Measurements from ENCODE around the gene DNTTIP2. TPM values are rescaled to one million over a fixed set of nuclear protein-coding genes. Genes with fewer than 3 reads are reported as not detected.
A peak's percentile ranks its signal among the peaks of the same experiment; 100 is the strongest.

DNTTIP2 gene
- total RNA-seq, 1 donor from 2014 or later, result 55.3 TPM

DNA sequence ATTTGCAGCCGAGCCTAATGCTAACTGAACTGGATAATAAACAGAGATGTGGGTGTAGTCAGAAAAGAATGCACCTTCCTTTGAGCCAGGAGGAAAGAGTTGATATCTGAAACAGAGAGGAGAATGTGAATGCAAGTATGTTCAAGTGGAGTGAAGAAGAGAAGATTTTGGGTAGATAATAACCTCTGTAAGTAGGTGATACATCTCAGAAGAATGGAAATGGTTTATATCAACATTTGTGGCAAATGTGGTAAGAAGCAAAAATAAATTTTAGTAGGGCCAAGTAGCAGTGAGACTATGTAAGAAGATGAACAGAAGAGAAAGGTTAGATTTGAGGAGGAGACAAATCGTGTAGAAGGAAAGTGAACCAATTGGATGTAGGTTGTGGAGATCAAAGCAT is 1.7 kb upstream of the DNTTIP2 start:
- FAIRE-seq (no peak), DNase-seq (ENCODE audit: low read depth) (peak; percentile 55)
- no peaks in the 10 kb centered on the region for H3K27me3 ChIP-seq (ENCODE audit: insufficient read depth, low read length)
- H3K79me2 ChIP-seq (ENCODE audit: insufficient read depth, low read length), result peaks cover 33% of the 10 kb centered on the region
- no peak overlapping the region for H3K4me3 ChIP-seq (ENCODE audit: insufficient read depth, low read depth, low read length)
- H3K27ac ChIP-seq (ENCODE audit: low read depth, low read length), result no peak overlapping the region
- Mint-ChIP-seq H3K9me3 (ENCODE audit: unreplicated experiment) (no peaks in the 10 kb centered on the region), H3K27ac (ENCODE audit: unreplicated experiment) (no peak overlapping the region), H3K36me3 (ENCODE audit: low read depth, unreplicated experiment) (peaks cover 2% of the 10 kb centered on the region), H3K4me3 (ENCODE audit: unreplicated experiment) (peak overlapping the region; percentile 34), H3K4me1 (ENCODE audit: low read depth, unreplicated experiment) (peaks cover 3% of the 10 kb centered on the region), H3K27me3 (ENCODE audit: low read depth, unreplicated experiment) (no peaks in the 10 kb centered on the region)
- H2AFZ ChIP-seq (ENCODE audit: low read depth, low read length), result no peak overlapping the region
- peaks cover 21% of the 10 kb centered on the region for H3K36me3 ChIP-seq (ENCODE audit: insufficient read depth, low read length)
- H4K20me1 ChIP-seq (ENCODE audit: insufficient read depth, low read length), result peaks cover 16% of the 10 kb centered on the region
- no peak overlapping the region for H3K9ac ChIP-seq (ENCODE audit: low read length)
- no peak overlapping the region for H3K4me2 ChIP-seq (ENCODE audit: low read length)
- no peak for TF ChIP-seq EZH2 (IDR thresholded peaks at IDR 0.05; ENCODE audit: insufficient read depth, low read length)
- TF ChIP-seq, protein P1, sequence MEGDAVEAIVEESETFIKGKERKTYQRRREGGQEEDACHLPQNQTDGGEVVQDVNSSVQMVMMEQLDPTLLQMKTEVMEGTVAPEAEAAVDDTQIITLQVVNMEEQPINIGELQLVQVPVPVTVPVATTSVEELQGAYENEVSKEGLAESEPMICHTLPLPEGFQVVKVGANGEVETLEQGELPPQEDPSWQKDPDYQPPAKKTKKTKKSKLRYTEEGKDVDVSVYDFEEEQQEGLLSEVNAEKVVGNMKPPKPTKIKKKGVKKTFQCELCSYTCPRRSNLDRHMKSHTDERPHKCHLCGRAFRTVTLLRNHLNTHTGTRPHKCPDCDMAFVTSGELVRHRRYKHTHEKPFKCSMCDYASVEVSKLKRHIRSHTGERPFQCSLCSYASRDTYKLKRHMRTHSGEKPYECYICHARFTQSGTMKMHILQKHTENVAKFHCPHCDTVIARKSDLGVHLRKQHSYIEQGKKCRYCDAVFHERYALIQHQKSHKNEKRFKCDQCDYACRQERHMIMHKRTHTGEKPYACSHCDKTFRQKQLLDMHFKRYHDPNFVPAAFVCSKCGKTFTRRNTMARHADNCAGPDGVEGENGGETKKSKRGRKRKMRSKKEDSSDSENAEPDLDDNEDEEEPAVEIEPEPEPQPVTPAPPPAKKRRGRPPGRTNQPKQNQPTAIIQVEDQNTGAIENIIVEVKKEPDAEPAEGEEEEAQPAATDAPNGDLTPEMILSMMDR (IDR thresholded peaks at IDR 0.05; ENCODE audit: insufficient read depth, low read depth, low read length), result no peak
- no peaks in the 10 kb centered on the region for H3K9me3 ChIP-seq (ENCODE audit: insufficient read depth, low read depth, low read length)
- peaks cover 8% of the 10 kb centered on the region for H3K4me1 ChIP-seq (ENCODE audit: insufficient read depth, low read length)

DNA sequence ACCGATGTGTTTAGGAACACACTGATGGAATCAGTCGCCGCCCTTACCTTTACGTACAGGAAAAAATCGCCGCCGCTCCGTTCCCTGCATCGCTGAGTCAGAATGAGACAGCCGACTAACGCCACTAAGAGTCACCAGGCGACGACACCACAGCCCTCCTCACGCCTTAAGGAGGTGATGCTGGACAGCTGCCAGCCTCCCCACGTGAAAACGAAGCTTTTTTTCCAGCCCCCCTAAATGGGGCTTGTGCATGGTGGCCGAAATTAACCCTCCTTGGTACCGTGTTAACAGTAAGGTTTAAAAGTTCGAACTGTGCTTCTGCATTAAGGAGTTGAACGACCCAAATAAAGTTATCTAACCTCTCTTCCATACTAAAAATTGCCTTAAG is 511 bp downstream of the DNTTIP2 start:
- H4K20me1 ChIP-seq (ENCODE audit: insufficient read depth, low read length), result peaks cover 37% of the 10 kb centered on the region
- TF ChIP-seq EZH2 (IDR thresholded peaks at IDR 0.05; ENCODE audit: insufficient read depth, low read length), result no peak
- TF ChIP-seq, protein P1 (IDR thresholded peaks at IDR 0.05; ENCODE audit: insufficient read depth, low read depth, low read length), result no peak
- H3K27ac ChIP-seq (ENCODE audit: low read depth, low read length), result peak overlapping the region; percentile 92
- peaks cover 3% of the 10 kb centered on the region for H3K4me1 Mint-ChIP-seq (ENCODE audit: low read depth, unreplicated experiment)
- peaks cover 44% of the 10 kb centered on the region for H3K79me2 ChIP-seq (ENCODE audit: insufficient read depth, low read length)
- DNase-seq (ENCODE audit: low read depth), result peak; percentile 18
- H2AFZ ChIP-seq (ENCODE audit: low read depth, low read length), result peak overlapping the region; percentile 89
- H3K4me3 Mint-ChIP-seq (ENCODE audit: unreplicated experiment), result peak overlapping the region; percentile 97
- no peaks in the 10 kb centered on the region for H3K9me3 ChIP-seq (ENCODE audit: insufficient read depth, low read depth, low read length)
- peak overlapping the region; percentile 99 for H3K4me3 ChIP-seq (ENCODE audit: insufficient read depth, low read depth, low read length)
- H3K36me3 Mint-ChIP-seq (ENCODE audit: low read depth, unreplicated experiment), result peaks cover 2% of the 10 kb centered on the region
- peak overlapping the region; percentile 99 for H3K4me2 ChIP-seq (ENCODE audit: low read length)
- H3K9ac ChIP-seq (ENCODE audit: low read length), result peak overlapping the region; percentile 99
- no peaks in the 10 kb centered on the region for H3K27me3 ChIP-seq (ENCODE audit: insufficient read depth, low read length)
- no peaks in the 10 kb centered on the region for H3K9me3 Mint-ChIP-seq (ENCODE audit: unreplicated experiment)
- peak overlapping the region; percentile 97 for H3K27ac Mint-ChIP-seq (ENCODE audit: unreplicated experiment)
- peaks cover 39% of the 10 kb centered on the region for H3K36me3 ChIP-seq (ENCODE audit: insufficient read depth, low read length)
- H3K4me1 ChIP-seq (ENCODE audit: insufficient read depth, low read length), result peaks cover 8% of the 10 kb centered on the region
- H3K27me3 Mint-ChIP-seq (ENCODE audit: low read depth, unreplicated experiment), result no peaks in the 10 kb centered on the region
- no peak for FAIRE-seq

DNA sequence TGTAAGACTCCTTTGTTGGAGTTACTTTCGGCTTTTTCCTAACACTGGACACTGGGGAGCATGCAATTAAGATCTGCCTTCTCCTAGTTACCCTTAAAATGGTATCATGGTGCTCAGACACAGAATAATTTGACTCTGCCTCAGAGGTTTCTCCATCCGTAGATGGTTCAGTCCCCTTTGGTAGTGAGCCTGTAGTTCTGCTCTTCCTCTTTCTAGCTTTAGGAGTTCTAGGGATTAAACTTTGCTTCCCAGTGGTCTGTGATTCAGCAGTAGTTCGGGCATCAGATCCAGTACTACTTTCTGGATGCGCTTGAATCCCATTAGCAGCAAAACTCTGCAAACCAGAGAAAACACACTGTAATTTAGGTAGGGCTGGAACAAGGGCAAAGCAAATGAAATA is 1.5 kb downstream of the DNTTIP2 start:
- no peak for FAIRE-seq

More for the DNA sequence above, 1.5 kb downstream of the DNTTIP2 start:
- no peak for TF ChIP-seq EZH2 (IDR thresholded peaks at IDR 0.05; ENCODE audit: insufficient read depth, low read length)
- TF ChIP-seq, protein P1 (IDR thresholded peaks at IDR 0.05; ENCODE audit: insufficient read depth, low read depth, low read length), result no peak
- Histone ChIP-seq H3K79me2 (ENCODE audit: insufficient read depth, low read length) (peaks cover 47% of the 10 kb centered on the region), H3K4me3 (ENCODE audit: insufficient read depth, low read depth, low read length) (no peak overlapping the region), H4K20me1 (ENCODE audit: insufficient read depth, low read length) (peaks cover 40% of the 10 kb centered on the region), H3K4me1 (ENCODE audit: insufficient read depth, low read length) (peaks cover 8% of the 10 kb centered on the region), H3K27ac (ENCODE audit: low read depth, low read length) (no peak overlapping the region), H3K9ac (ENCODE audit: low read length) (peak overlapping the region; percentile 99), H2AFZ (ENCODE audit: low read depth, low read length) (no peak overlapping the region), H3K9me3 (ENCODE audit: insufficient read depth, low read depth, low read length) (no peaks in the 10 kb centered on the region), H3K27me3 (ENCODE audit: insufficient read depth, low read length) (no peaks in the 10 kb centered on the region), H3K4me2 (ENCODE audit: low read length) (peak overlapping the region; percentile 99), H3K36me3 (ENCODE audit: insufficient read depth, low read length) (peaks cover 45% of the 10 kb centered on the region)
- Mint-ChIP-seq H3K36me3 (ENCODE audit: low read depth, unreplicated experiment) (no peaks in the 10 kb centered on the region), H3K9me3 (ENCODE audit: unreplicated experiment) (no peaks in the 10 kb centered on the region), H3K4me3 (ENCODE audit: unreplicated experiment) (peak overlapping the region; percentile 97), H3K27me3 (ENCODE audit: low read depth, unreplicated experiment) (no peaks in the 10 kb centered on the region), H3K27ac (ENCODE audit: unreplicated experiment) (no peak overlapping the region), H3K4me1 (ENCODE audit: low read depth, unreplicated experiment) (peaks cover 3% of the 10 kb centered on the region)
- no peak for DNase-seq (ENCODE audit: low read depth)
